Measurements from ENCODE around the gene CD82.
"Not testable (repeated sequence)": the region's sequence is repeated elsewhere in the genome, so short reads cannot be mapped to it uniquely, and the experiment has no call there.

Gene CD82

DNA sequence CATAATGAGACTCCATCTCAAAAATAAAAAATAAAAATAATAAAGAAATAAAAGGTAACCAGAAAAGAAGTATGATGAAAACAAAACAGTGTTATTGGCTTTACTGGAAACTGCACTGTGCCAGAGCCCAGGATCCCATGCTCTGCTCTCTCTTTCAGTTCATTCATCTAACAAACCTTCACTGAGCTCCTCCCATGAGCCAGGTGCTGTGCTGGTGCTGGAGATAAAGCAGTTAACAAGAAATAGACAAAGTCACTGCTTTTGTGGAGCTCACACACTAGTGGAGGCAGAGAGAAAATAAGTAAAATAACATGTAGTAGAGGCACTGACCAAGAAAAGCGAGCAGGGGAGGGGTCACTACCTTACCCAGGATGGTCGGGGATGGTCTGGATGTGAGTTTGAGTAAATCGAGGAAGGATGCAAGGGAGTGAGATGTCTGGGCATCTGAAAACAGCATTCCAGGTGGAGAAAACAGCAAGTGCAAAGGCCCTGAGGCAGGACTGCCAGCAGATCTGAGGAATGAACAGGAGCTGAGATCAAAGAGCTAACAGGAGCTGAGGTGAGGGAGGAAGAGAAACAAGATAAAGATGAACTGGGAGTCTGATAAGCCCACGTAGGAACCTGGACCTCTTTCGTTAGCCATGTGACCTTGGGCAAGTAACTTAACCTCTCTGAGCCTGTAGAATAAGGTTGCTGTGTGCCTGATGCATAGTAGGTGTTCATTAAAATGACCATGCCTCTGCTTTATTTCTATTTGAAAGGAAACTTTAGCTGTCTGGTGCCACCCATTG lies 31.3 kb upstream of the CD82 start:
- DNase-seq (ENCODE audit: extremely low read depth in 1 of 2, low read depth in 1 of 2) = no peak

DNA sequence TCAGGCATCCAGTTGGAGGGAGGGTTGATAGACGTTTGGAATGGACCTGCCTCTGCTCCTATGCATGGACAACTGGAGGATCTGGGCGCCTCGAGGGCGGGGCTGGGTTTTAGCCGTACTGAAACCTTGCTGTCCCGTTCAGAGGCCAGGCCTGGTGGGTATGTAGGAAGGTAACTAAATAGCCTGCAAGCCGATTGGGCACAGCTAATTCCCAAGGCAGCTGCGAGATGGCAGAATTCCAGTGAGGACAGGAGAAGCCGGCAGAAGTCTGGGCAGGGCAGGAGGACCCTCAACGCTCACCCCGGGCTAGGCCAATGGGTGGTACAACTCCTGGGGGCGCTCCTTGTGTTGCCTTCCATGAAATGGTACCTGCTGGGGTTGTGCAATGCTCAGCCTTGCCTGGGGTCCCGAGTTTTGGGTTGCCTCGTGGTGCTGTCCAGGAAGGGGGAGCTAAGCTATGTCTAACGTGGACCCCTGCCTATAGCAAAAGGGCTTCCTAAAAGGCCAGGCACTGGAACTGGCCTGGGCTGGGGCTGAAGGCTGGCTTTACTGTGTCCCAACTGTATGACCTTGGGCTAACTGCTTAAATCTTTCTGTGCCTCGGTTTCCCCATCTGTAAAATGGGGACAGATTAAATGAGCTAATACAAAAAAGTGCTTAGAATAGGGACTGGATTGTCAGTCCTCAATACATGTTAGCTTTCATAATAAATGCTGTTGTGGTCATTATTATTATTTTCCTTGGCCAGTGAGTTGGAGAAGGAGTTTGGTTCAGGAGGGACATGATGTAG lies 30.1 kb upstream of the CD82 start:
- DNase-seq (ENCODE audit: extremely low read depth in 1 of 2, low read depth in 1 of 2) = no peak

DNA sequence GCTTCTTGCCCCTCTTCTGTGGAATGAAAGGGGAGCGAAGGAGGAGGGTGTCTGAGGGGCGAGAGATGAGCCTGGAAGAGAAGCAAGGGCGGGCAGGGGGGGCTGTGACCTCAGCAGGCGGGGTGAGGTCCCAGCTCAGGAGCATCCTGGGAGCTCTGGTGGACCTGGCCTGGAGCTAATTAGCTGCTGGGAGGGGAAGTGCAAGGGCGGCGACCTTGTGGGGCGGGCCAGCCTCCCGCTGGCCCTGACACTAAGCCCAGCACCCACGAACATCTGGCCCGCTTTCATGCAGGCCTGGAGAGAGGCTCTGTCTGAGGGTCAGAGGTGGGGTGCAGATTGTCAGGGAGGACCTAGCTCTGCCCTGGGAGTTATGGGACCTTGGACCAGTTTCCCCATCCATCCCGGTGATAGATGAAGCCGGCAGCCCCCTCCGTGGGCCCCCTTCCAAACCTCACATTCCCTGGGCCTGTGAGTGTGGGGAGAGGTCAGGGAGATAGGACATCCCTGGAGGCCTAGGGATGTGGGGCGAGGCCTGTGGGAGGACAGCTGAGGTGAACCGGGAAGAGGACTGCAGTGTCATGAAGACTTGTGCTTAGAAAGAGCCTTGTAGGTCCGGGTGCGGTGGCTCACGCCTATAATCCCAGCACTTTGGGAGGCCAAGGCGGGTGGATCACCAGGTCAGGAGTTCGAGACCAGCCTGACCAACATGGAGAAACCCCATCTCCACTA lies 28.5 kb upstream of the CD82 start:
- no peak for DNase-seq (ENCODE audit: extremely low read depth in 1 of 2, low read depth in 1 of 2)

DNA sequence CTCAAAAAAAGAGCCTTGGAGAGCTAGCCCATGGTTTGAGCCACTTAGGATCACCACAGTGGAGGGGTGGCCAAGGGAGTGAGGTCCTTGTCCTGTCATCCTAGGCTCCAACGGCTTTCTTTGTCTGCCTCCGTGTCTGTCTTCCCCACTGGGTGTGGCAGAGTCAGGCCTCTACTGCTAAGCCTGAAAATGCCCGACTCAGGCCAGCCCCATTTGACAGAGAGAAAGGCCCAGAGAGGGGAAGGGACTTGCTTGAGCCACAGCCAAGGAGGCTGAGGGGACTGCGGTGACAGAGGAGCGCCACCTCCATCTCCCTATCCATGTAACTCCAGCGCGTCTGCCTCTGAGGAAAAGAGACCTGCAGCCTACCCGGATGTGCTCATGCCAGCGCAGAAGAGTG lies 27.8 kb upstream of the CD82 start:
- DNase-seq (ENCODE audit: extremely low read depth in 1 of 2, low read depth in 1 of 2) = no peak

DNA sequence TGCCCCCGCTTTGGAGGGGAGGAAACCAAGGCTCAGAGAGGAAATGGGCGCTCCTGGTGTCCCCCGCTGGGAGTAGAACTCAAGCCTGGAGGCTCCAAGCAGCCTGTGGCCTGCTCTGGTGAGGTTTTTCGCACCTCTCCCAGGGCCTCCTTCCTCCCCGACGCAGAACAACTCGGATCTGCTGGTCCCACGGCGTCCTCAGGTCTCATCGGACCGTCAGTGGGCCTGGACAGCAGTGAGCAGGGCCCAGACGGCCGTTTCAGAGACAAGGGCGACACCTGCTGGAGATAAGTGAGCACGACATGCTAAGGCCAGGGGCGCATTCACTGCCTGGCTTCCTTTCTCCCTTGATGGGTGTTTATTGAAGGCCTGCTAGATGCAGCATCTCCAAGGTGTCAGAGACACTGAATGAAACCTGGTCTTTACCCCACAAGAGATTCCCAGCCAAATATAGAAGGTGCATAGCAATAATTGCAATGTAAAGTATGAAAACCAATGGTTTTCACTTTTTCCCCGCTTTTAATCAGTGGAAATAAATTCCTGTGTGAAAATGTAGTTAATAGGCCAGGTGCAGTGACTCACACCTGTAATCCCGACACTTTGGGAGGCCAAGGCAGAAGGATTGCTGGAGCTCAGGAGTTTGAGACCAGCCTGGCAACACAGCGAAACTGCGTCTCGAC lies 26.9 kb upstream of the CD82 start:
- DNase-seq (ENCODE audit: extremely low read depth in 1 of 2, low read depth in 1 of 2) = peak; percentile 26 to 54

DNA sequence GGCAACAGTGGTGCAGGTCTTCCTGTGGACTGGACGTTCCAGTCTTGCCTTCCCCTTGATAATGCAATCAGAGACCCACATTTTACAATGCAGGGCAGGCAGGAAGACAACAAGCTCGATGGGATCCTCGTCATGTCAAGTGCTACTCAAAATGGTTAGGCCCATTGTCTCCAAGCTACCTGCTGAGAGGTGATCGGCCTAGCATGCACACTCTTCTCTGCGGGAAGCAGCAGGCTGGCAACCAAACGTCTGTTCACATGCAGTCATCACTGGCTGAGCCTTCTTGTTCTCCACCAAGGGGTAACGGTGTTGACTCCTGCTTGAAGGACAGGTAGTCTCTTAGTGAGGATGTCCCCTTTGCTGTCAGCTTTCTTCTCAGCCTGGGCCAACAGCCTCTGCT lies 25.5 kb upstream of the CD82 start:
- no peak for DNase-seq (ENCODE audit: extremely low read depth in 1 of 2, low read depth in 1 of 2)

DNA sequence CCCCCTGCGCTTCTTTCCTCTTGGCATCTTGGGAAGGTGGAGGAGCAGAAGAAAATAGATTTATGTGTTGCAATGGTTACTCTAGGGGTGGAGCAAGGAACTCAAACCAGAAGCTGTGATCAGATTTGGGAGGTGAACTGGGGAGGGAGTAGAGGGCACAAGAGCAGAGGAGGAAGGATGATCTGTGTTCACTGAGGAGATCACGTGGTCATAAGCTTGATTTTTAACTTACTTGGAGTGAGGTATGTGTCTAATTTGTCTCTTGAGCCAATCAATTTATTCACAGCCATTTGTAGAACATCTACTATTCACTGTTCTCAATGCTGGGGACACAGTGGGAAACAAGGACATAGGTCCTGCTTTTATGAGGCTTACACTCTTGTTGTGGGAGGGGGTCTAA lies 24.8 kb upstream of the CD82 start:
- no peak for DNase-seq (ENCODE audit: extremely low read depth in 1 of 2, low read depth in 1 of 2)

DNA sequence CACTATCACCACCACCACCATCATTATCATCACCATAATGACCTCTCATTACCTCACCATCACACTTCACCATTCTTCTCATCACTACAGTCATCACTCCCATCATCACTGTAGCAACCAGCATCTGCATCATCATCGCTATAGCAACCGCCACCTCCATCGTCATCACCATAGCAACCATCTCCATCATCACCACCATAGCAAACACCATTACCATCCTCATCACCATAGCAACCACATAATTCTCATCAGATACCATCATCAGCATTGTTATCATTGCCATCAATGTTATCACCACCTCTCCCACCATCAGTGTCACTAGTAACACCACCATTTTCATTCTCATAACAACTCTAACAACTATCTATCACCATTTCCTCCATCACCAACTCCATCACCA lies 23.1 kb upstream of the CD82 start:
- DNase-seq (ENCODE audit: extremely low read depth in 1 of 2, low read depth in 1 of 2) = no peak

DNA sequence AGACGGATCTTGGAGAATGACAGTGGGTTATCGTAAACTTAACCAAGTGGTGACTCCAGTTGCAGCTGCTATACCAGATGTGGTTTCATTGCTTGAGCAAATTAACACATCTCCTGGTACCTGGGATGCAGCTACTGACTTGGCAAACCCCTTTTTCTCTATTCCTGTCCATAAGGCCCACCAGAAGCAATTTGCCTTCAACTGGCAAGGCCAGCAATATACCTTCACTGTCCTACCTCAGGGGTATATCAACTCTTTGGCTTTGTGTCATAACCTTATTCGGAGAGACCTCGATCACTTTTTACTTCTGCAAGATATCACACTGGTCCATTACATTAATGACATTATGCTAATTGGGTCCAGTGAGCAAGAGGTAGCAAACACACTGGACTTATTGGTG lies 18.5 kb upstream of the CD82 start:
- not testable (repeated sequence) for DNase-seq (ENCODE audit: extremely low read depth in 1 of 2, low read depth in 1 of 2)

DNA sequence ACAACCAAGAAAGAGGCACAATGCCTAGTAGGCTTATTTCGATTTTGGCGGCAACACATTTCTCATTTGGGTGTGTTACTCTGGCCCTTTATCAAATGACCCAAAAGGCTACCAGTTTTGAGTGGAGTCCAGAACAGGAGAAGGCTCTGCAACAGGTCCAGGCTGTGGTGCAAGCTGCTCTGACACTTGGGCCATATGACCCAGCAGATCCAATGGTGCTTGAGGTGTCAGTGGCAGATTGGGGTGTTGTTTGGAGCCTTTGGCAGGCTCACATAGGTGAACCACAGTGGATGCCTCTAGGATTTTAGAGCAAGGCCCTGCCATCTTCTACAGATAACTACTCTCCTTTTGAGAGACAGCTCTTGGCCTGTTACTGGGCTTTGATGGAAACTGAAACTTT lies 17.9 kb upstream of the CD82 start:
- DNase-seq (ENCODE audit: extremely low read depth in 1 of 2, low read depth in 1 of 2) = not testable (repeated sequence)

DNA sequence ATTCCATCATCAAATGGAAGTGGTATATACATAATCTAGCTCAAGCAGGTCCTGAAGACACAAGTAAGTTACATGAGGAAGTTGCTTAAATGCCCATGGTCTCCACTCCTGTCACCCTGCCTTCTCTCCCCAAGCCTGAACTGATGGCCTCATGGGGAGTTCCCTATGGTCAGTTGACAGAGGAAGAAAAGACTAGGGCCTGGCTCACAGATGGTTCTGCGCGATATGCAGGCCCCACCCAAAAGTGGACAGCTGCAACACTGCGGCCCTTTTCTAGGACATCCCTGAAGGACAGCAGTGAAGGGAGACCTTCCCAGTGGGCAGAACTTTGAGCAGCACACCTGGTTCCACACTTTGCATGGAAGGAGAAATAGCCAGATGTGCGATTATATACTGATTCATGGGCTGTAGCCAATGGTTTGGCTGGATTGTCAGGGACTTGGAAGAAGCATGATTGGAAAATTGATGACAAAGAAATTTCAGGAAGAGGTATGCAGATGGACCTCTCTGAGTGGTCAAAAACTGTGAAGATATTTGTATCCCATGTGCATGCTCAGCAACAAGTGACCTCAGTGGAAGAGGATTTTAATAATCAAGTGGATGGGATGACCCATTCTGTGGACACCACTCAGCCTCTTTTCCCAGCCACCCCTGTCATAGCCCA lies 17.3 kb upstream of the CD82 start:
- no peak for DNase-seq (ENCODE audit: extremely low read depth in 1 of 2, low read depth in 1 of 2)

DNA sequence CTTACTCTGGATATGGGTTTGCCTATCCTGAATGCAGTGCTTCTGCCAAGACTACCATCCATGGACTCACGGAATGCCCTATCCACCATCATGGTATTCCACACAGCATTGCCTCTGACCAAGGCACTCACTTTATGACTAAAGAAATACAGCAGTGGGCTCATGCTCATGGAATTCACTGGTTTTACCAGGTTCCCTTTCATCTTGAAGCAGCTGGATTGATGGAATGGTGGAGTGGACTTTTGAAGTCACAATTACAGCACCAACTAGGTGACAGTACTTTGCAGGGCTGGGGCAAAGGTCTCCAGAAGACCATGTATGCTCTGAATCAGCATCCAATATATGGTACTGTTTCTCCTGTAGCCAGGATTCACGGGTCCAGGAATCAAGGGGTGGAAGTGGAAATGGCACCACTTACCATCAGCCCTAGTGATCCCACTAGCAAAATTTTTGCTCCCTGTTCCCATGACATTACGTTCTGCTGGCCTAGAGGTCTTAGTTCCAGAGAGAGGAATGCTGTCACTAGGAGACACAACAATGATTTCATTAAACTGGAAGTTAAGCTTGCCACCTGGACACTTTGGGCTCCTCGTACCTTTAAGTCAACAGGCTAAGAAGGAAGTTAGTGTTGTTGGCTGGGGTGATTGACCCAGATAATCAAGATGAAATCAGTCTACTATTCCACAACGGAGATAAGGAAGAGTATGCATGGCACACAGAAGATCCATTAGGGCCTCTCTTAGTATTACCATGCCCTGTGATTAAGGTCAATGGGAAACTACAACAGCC lies 16.3 kb upstream of the CD82 start:
- not testable (repeated sequence) for DNase-seq (ENCODE audit: extremely low read depth in 1 of 2, low read depth in 1 of 2)

DNA sequence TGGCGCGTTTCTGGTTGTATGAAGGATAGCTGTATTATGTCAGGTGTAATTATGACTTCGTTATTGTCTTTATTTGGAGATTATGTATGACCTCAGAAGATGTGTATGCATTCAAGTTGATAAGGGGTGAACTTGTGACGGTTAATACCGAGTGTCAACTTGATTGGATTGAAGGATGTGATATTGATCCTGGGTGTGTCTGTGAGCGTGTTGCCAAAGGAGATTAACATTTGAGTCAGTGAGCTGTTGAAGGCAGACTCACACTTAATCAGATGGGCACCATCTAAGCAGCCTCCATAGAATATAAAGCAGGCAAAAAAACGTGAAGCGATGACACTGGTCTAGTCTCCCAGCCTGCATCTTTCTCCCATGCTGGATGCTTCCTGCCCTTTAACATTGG lies 15.3 kb upstream of the CD82 start:
- no peak for DNase-seq (ENCODE audit: extremely low read depth in 1 of 2, low read depth in 1 of 2)

DNA sequence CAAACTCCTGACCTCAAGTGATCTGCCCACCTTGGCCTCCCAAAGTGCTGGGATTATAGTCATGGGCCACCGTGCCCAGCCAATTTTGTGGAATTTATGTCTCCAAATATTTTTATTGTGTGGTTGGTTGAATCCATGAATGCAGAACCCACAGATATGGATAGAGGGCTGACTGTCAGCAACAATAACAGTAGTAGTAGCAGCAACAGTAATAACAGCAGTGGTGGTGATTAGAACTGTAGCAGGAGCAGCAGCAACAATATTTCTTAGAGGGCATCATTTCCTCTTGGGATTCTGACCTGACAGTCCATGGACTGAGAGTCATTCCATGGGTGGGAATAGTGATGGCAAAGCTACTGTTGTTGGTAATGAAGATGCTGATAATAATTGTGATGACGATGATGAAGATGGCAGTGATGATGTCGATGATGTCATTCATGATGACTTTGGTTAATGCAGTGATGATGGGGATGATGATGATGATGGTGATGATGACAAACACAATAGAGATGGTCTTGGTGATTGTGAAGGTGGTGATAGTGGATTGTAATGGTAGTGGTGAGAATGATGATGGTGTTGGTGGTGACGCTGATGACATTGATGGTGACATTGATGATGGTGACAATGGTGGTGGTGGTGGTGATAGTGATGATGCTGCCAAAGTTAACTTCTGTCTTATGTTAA lies 13.9 kb upstream of the CD82 start:
- no peak for DNase-seq (ENCODE audit: extremely low read depth in 1 of 2, low read depth in 1 of 2)

DNA sequence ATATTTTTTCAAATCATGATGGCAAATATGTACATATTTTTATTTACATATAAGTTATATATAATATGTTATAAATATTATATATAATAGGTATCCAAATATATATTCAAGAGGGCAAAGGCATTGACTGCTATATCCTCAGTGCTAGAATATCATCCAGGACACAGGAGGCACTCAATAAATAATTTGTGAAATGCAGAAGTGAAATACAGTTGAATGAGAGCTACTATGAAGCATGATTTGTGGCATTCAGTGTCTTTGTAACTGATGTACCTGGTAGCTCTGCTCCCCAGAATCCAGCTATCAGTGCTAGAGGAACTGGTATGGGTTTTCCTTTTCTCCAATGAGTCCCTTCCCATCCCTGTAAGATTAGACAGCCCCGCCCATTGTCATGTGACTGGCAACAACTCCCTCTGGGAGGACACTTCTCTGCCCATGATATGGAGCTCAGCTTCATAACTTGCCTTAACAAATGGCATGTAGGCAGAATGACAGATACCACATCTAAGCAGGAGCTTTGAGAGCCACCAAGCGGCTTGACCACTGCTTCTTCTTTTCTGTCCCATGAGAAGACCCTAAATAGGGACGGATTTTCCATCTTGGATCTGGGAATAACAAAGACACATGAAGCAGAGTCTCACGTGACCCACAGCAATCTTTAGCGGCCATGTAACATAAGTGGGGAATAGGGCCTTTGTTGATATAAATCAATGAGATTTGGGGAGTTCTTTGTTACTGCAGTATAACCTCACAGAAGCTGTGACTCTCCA lies 10.2 kb upstream of the CD82 start:
- no peak for DNase-seq (ENCODE audit: extremely low read depth in 1 of 2, low read depth in 1 of 2)

DNA sequence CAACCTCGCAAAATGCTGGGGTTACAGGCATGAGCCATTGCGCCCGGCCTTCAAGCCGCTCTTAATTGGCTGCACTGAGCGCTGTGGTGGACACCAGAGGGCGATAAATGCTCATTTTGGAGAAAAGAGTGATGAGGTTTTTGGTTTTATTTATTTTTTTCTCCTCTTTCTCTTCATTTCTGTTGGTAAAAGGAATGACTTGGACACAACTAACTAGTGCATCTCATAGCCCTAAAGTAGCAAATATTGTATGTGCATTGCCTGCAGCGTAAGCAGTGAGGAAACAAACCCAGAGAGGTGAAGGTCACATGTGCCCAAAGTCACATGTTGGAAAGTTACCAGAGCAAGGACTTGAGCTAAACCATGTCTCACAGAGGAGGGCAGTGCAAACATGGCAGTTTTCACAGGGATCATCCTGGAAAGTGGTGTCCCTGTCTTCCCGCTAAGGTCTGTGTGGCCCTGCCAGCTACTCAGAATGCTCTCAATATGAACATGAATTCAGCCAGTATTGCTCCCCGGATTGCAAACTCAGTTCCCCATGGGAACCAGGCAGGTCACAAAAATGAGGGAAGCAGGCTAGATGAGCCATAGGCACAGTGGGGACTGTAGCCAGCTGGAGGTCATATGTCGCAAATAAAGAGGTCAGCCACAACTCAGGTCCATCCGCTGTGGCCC lies 8.6 kb upstream of the CD82 start:
- DNase-seq (ENCODE audit: extremely low read depth in 1 of 2, low read depth in 1 of 2) = peak in 1 of 2 donors; percentile 48

DNA sequence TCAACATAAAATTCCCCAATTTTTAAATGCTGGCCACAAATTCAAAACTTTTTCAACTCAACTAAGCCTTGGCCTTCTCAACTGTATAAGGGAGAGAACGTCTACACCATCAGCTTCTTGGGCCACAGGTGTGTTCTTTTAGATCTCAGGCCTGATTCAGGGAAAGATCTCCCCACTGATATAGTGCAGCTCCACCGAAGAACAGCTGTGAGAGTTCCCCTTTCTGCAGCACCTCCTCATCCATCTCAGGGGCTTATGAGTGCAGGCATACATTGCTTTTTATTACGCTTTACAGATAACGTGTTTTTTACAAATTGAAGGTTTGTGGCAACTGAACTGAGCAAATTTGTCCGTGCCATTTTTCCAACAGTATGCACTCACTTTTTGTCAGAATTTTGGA lies 8.0 kb upstream of the CD82 start:
- DNase-seq (ENCODE audit: extremely low read depth in 1 of 2, low read depth in 1 of 2) = no peak
